Activated CD4-positive, alpha-beta T cell treated with anti-CD3 and anti-CD28 coated beads, Interleukin-2, Interleukin-6, amounts not matched to agents 100 ng/mL and 50 ng/mL, durations not matched to agents 16 hours and 8 hours (primary cell): Measurements from ENCODE around the gene MAGI1.

Experiments used
- DNase-seq: peaks from one replicate; pipeline ENCODE4 v3.0.0-alpha.2; 2020

Gene MAGI1

DNA sequence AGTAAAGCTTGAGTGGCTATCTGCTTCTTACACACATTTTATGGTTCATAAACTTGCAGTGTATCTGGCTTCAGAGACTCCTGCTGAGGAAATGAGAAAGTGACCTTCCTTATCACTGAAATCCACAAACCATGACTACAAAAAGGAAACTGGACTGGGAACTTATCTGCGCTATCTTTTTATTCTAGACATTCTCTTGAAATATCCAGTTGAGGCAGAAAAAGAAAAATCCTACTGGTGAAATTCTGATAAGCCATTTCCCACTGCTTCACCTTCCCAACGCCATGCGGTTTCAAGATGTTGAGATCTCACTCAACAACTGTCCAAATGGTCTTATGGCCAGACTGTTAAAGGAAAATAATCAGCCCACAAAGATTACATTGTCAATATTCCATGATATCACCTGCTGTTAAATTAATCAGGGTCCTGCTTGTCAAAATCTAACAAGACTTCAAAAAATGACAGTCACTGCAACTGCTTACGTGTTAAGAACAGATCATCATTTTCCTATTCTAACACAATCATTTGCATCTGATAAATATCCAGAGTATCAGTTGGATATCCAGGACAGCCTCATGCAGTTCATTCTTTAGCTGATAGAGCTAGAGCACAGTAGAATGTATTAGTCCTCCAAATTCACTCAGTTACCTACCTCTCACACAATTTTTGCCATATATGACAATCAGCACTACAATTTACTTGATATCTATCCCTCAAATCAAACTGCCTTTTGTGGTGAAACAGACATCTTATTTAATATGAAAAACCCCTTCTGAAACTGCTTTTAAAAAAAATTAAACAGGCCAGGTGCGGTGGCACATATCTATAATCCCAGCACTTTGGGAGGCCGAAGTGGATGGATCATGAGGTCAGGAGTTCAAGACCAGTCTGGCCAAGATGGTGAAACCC, 538.1 kb downstream of the MAGI1 start:
- no peak for DNase-seq

DNA sequence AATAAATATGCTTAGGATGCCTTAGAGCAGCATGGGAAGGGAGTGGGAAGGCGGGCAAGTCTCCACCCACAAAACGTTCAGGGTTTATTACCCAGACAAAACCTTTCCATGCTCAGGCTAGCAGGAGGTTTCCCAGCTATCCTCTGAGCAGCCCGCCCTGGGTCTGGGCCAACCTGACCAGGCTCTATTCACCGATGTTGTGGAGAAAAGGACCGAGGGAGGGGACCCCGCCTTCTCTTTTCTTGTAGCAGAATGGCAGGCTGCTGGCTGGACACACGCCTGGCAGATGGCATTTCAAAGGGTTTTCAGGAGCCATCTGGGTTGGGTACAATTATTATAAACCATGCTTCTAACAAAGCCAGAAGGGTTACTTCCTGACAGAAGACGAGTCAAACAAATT, 540.9 kb downstream of the MAGI1 start:
- DNase-seq = no peak

DNA sequence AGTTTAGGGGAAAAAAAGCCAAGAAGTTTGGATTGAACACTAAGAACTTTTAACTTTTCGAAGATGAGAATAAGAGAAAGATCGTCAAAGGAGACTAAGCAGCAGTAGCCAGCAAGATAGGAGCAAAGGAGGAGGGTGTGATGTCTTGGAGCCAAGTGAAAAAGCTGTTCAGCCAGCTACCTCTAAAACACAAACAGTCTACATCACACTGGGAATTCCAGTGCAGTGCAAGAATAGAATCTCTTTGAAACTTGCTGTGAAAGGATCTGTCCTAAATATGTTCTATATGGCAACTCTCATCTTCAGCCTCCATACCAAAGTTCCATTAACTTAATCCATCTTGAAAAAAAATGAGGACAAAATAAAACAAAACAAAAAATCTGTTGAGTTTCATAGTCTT, 541.5 kb downstream of the MAGI1 start:
- no peak for DNase-seq

DNA sequence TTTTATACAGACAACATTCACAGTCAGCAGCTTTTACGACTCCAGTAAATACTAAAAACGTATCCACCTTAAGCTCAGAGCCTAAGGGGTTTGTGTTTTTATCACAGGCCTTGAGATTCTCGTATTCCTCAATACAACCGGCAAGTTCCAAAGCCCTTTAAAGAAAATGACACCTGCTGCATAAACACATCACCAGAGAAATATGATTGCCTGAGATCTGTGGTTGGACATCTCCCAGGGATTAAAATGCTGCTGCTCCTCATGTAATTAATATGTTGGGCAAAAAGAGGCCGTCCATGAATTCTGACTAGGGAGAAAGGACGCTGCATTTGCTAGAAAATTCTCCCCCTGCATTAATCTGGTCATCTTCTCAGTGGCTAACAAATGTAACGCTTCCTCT, 544.8 kb downstream of the MAGI1 start:
- DNase-seq = no peak

DNA sequence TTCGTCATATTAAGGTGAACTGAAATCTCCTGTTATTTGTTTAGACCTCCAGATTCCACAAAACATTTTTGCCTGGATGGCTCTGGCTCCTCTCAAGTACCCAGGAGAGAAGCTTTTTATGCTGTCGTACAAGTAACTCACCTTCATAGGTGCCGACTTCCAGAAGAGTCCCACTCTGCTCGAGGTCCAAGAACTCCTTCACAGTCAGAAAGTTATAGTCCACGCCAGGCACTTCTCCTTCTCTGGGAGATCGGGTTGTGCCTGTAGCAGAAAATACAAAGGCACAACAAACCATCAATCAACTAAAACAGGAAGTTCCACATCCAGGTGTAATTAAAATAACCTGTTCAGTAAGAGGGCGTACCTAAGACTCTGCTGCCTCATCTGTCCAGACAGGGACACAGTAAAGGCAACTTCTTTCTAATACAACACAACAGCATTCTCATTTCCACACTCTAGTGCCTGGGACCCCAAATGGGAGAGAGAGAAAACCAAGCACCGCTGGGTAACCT, 545.3 kb downstream of the MAGI1 start:
- DNase-seq = no peak

DNA sequence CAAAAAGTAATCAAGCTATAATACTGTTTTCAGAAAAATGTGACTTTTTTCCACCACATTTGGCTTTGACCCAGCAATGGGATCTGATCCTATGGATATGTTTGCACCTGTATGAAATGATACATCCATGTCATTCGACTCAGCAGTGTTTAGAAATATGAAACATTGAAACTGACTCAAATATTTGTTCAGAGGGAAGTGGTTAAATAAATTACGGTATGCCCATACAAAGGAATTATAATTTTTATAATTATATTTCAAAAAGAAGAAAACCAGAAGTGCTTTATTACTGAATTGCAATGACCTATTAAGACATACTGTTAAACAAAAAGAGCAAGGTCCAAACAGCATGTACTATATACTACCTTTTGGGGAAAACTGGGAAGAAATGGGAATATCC, 546.5 kb downstream of the MAGI1 start:
- no peak for DNase-seq

DNA sequence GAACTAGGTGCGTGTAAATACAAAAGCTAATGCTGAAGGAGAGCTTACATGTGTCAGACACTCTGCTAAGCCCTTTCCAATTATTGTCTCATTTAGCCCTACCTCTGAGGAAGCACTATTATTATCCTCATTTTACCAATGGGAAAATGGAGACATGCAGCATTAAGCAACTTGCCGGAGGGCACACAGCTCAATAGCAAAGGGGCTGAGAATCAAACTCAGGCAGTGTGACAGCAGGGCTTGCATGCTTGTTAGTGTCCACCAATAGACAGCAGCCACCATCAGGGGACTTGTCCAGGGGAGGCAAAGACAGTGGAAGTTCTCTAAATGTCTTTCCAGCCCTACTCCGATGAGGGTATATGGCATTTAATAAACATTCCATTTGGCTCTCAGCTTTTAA, 548.6 kb downstream of the MAGI1 start:
- no peak for DNase-seq

DNA sequence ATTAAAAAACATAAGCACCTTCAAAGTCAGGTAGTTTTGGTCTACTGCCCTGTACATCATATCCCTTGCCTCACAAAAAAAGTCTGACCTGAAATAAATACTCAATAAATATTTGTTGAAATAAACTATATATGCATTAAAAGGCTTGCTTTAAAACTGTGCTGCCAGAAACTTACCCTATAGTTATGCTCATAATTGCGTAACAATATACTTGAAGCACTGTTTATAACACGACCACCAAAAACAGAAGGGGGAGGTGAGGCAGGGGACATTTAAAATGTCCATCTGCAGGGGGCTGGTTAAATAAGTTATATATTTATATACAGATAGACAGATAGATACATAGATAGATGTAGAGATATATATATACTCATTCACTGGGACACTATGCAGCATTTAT, 549.5 kb downstream of the MAGI1 start:
- no peak for DNase-seq

DNA sequence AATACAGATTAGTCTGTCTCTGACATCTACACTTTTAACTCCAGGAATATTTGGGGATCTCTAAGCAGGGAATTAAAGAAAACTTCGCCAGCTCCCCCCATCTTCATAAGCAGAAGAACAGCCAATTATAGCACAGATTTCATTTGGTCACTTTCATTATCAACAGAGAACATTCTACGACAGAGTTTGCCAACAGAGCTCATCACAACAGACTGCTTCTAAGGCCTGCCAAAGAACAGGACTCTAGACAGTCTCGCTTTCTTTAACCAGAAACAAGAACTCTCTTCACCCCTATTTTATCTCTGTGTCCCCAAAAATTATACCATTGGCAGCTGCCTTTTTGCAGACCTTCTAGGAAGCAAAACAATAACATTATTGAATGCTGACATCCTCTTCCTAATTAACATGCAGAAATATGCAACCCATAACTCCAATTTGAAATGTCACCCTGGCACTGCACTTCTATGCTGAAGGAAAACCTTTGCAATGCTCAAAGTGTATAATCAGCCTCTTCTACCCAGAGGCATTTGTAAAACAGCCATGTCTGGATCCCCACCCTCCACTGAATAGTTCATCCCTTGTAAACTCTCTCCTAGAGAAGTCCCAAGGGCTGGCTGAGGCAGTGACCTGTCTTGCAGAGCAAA, 552.8 kb downstream of the MAGI1 start:
- DNase-seq = no peak

DNA sequence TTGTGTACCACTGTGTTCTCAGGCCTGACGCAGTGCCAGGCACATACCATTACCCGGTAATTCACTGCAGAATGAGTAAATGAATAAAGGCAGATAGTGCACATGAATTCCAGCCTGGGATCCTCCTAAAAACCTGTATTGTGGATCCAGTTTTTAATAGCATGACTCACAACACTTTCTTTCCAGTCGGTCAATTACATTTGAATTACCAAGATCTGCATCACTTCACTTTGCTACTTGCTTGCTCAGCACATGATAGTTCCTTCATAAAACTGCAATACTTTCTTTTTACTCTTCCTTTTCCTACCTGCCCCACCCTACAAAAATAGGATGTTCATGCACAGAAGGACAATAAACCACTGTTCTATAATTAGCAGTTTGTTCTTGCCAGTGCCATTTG, 553.8 kb downstream of the MAGI1 start:
- DNase-seq = no peak

DNA sequence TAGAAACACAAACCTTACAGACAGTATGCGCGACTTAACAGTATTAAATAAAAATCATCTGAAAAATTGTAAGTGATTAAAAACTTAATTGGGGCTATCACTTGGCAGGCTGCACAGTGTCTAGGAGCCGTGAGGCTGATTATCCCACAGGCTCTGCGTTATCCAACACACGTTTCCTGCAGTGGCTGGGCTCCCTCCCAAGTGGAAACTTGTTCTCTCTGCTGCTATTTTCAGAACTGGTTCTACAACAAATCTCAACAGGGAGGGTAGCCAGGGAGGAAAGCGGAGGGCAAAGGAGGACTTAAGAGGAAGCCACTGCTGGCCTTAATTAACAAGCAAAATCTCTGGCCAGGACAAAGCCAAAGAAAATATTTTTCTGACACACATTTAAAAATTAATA, 555.2 kb downstream of the MAGI1 start:
- no peak for DNase-seq

DNA sequence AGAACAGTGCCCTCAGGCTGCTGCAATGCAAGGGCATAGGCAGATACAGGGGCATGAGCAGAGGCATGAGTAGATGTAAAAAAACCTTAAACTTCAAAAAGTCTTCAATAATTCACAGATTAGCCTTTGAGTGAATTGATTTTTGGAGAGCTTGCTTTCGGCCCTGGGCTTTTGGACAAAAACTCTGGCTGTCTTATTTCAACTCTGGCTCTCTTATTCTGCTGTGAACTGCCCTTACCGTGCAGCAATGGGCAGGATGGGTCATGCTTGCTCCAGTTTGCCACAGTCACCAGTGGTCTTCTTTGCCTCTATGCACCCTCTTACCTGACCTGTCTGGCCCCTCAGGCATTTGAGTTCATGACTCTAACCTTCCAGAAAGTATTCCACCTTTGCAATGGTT, 555.7 kb downstream of the MAGI1 start:
- no peak for DNase-seq

DNA sequence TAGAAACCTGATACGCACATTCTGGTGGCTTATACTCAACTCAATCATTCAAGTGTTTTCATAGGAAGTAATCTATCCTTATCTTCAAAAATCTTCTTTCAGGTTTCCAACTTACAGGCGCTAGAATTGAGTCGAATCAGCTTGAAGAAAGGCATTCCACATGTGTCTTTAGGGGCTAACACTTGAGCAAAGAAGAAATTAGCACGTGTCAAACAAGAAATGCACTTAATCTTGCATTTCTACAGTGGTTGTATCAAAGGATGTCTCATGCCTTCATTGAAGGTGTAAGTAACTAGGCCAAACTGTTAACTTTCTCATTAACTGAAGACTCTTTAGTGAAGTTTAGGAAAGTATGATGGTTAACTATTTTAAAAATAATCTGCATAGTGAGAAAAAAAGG, 557.6 kb downstream of the MAGI1 start:
- no peak for DNase-seq

DNA sequence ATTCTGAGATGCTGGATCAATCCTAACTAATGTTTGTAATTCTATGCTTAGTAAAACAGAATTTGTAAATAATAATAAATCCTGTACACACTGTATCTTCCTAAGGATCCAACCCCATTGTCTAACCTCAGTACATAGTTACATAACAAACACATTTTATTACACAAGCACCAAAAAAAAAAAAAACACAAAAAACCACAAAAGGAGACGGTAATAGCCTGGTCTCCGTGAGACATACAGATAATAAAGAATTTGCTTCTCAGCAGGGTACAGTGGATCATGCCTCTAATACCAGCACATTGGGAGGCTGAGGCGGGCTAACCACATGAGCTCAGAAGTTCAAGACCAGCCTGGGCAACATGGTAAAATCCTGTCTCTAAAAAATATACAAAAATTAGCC, 558.7 kb downstream of the MAGI1 start:
- DNase-seq = no peak

DNA sequence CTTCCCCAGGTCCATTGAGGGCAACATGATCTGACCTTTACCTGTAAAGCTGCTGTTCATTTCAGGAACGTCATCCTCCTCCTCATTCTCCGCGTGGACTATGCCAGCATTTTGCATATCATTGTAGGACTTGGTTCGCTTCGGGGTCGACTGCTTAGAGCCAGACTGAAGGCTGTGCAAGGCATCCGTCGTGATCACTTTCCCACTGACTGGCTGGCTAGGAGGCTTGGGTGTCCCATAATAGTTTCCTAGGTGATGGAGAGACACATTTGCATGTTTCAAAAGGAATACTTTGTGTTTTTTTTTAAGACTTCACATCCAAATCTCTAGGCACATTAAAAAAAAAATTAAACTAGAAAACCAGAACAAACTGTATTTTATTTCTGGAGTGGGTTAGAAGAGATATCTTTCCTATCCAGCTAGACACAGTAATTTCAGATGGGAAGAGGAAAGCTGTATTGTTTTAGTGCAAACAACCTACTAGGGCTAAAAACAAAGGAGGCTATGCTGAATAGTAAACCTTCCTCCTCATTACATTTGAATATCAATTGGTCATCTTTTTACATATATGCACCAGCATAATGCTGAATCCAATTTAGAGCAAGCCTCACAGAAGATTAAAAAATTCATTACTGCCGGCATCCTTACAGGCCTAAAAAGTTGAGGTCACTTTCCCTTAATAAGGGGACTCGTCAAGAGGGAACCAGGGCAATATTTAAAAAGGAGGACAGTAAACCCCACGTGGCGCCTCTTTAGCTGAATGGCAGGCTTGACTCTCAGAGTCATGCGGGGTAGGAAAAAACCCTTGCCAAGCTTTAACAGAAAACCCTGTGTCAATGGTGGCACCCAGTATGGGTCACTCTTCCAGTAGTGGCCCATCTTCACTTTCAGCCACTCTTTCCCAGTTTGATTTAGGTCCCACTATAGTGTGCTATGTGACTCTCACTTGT, 559.9 kb downstream of the MAGI1 start:
- DNase-seq = no peak

DNA sequence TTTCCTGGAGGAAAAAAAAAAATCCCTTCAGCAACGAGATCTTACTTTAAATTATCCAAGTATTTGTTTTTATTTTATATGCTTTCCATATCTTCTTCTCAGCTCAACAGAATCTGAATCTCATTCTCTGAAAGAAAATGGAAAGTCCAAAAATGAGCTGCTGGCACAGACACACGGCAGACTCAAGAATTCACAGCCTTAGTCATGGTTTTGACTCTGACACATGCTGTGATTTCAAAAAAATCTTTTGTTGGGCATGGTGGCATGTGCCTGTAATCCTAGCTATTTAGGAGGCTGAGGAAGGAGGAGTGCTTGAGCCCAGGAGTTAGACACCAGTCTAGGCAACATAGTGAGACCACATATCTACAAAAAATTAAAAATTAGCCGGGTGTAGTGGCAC, 565.0 kb downstream of the MAGI1 start:
- DNase-seq = no peak

DNA sequence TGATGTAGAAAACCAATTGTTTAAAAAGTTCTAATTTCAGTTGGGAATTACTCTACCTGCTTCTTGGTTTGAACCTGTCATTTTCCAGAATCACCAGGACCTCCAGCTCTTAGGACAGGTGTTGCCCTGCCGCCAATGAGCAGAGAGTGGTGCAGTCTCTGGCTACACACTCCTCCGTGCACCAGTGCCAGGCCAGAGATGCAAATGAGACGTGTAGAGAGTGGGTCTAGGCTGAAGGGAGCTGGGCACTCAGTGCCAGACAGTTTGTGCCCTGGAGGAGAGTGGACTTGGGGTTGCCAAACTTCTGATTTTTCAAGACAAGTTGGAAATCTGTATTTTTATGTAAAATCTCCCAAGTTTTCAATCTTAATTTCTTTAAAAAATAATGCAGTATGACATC, 566.2 kb downstream of the MAGI1 start:
- DNase-seq = no peak

DNA sequence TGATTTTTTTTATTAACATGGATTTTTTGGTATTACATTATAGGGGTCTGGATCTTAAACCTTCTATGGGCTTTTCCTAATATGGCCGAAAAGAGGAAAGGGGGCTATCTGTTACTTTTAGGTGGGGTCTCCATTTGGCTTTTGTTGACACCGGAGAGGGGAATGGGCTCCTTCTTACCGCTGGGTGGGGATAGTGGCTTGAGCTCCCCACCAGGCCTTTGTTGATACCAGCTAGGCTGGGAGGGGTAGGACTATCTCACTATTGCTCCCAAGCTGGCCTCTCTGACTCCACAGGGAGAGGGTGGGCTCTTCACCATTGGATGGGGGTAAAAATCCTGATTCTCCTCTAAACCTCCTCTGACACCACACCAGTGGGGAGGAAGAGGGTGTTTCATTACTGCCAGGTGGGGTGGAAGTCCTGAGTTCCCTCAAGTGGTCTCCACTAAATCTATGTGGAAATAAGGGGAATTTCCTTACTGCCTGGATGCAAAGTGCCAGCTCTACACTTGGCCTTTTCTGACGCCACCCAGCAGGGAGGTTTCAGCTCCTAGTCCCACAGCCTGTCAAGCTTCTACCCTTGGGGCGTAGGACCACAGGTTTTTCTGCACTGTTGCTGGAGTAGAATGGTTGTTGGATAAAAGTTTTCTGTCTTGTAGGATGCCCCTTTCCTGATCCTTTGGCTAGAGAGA, 572.3 kb downstream of the MAGI1 start:
- DNase-seq = no peak

DNA sequence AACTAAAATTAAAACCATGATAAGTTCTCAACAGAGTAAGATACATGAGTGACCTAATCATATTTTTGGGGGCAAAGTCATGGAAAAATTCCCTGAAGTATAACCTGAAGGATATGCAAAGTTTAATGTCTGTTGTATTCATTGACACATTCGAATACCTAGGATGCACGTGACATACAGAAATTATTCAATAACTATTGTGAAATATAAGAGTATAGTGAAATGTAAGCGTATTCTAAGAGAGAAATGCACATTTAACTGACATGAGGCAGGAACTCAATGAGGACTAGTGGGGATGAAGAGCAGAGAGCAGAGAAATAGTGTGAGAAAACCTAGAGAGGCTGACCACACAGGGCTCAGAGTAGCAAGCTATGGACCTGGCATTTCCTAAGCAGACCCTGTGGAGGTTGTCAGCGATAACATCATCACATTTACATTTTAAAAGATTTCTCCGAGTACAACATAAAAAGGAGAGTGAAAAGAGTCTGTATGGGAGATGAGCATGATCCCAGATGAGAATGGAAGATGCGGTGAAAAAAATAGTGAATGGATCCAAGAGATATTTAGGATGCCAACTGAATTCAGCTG, 588.8 kb downstream of the MAGI1 start:
- no peak for DNase-seq

DNA sequence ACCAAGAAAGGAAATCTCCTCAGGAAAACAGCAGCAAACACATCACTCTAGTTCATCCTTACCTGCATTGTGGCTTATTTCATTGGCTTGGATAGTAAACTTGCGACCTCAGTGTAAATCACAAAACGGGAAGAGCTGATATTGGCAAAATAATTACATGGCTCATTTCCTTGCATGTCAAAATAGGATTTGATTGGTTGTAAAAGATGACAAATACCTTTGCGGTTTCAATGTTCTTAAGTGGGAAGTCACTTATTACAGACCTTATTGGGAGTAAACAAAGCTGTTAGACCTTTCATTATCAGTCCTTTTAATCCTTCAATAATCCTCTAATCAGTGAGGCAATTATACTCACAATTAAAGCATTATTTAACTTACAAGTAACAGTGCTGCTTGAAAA, 590.6 kb downstream of the MAGI1 start:
- no peak for DNase-seq

DNA sequence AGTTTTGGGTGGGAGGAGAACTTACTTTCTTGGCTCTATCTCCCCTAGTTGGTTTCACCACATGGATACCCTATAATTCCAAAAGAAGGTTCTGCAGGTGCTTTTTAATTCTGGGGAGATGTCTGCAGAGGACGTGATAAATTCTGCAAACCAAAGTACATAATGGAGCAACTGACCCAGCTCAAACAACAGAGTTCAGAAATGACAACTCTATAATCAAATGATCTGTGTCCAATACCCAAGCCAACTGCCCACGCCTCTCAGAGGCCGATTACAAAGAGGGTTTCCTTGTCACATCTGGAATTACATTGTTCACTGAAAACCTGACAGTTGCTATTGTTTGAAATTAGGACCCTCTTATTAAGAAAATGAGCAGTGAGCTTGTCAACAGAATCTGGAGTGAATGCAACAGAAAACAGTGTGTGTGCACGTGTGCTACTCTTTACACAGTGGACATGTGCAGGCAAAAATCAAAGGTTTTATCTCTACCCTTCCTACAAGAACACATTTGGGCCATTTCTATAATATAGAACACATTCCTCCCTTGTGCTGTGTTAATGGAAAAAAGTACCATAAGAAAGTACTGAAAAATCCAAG, 593.0 kb downstream of the MAGI1 start:
- no peak for DNase-seq

DNA sequence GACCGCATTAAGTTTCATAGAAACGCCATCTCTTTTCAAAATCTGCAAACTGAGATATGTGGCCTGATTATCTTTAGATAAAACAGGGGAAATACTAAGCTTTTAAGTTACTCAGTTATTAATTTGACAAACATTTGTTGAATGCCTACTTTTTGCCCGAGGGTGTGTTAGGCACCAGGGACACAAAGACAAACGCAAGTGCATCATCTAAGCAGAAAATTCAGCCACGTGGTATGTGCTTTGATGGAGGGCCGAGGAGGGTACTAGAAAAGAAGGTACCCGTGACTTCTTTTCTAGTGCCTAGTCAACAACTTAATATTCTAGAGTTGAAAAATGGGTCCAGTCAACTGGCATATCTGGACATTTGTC, 594.3 kb downstream of the MAGI1 start:
- no peak for DNase-seq
